Keratinocyte (primary cell): ENCODE data around the gene SLC22A14. TPM values are rescaled to one million over a fixed set of nuclear protein-coding genes. Genes with fewer than 3 reads are reported as not detected.

Experiments used
- DNase-seq: peaks from one replicate; pipeline ENCODE4 v3.0.0-alpha.2; 2011; ENCODE audit warnings: low read depth, missing footprints, low spot score
- FAIRE-seq: peaks from 2 replicates; lab custom pipeline; 2011; peaks lifted over from hg19 to GRCh38; lab: Jason Lieb, UNC
- H2AFZ ChIP-seq: 2 replicates; pipeline ENCODE4 v1.6.0; 2012; ENCODE audit warnings: low read length, control low read depth, inconsistent platforms; ENCODE audit not compliant: control insufficient read depth
- H3K27ac ChIP-seq: 2 replicates; pipeline ENCODE4 v1.5.1; 2011; ENCODE audit warnings: low read length; ENCODE audit not compliant: control insufficient read depth, insufficient read depth
- H3K27me3 ChIP-seq: 3 replicates; pipeline ENCODE4 v1.6.0; 2011; ENCODE audit warnings: low read length; ENCODE audit not compliant: control insufficient read depth, insufficient read depth; ENCODE audit errors: extremely low read depth
- H3K36me3 ChIP-seq, 2 experiments: 2 replicates in 1 of 2; 3 replicates in 1 of 2; pipeline ENCODE4 v1.5.1; 2011; ENCODE audit warnings: low read length in 2 of 2, mild to moderate bottlenecking in 1 of 2; ENCODE audit not compliant: control insufficient read depth in 2 of 2, insufficient read depth in 2 of 2; ENCODE audit errors: extremely low read depth in 1 of 2
- H3K4me1 ChIP-seq: 3 replicates; pipeline ENCODE4 v1.5.1; 2011; ENCODE audit warnings: low read length; ENCODE audit not compliant: control insufficient read depth, insufficient read depth; ENCODE audit errors: extremely low read depth
- H3K4me2 ChIP-seq: 3 replicates; pipeline ENCODE4 v1.6.0; 2011; ENCODE audit warnings: low read depth, low read length; ENCODE audit not compliant: control insufficient read depth, insufficient read depth; ENCODE audit errors: extremely low read depth
- H3K4me3 ChIP-seq, 3 experiments: fragments of 200-600 bp in 1 of 3; sonication (generic) in 1 of 3; 2 replicates in 2 of 3; 3 replicates in 1 of 3; pipeline ENCODE4 v1.5.1; 2011 to 2016; ENCODE audit warnings: low read length in 3 of 3, mild to moderate bottlenecking in 3 of 3, control low read depth in 2 of 3, inconsistent platforms in 1 of 3, low read depth in 1 of 3, mixed read lengths in 1 of 3, mixed run types in 1 of 3, moderate library complexity in 1 of 3; ENCODE audit not compliant: control insufficient read depth in 2 of 3, insufficient read depth in 2 of 3; ENCODE audit errors: extremely low read depth in 1 of 3
- H3K79me2 ChIP-seq: 2 replicates; pipeline ENCODE4 v1.6.0; 2012; ENCODE audit warnings: low read length; ENCODE audit not compliant: control insufficient read depth, insufficient read depth
- H3K9ac ChIP-seq: 3 replicates; pipeline ENCODE4 v1.6.0; 2011; ENCODE audit warnings: low read length; ENCODE audit not compliant: control insufficient read depth, insufficient read depth; ENCODE audit errors: extremely low read depth
- H3K9me1 ChIP-seq: 3 replicates; pipeline ENCODE4 v1.6.0; 2011; ENCODE audit warnings: low read length; ENCODE audit not compliant: control insufficient read depth, insufficient read depth; ENCODE audit errors: extremely low read depth
- H3K9me3 ChIP-seq: 2 replicates; pipeline ENCODE4 v1.5.1; 2012; ENCODE audit warnings: low read depth, low read length; ENCODE audit not compliant: control insufficient read depth
- H4K20me1 ChIP-seq: 3 replicates; pipeline ENCODE4 v1.6.0; 2011; ENCODE audit warnings: low read length; ENCODE audit not compliant: control insufficient read depth, insufficient read depth; ENCODE audit errors: extremely low read depth
- CTCF ChIP-seq, 3 experiments: IDR thresholded peaks in 1 of 3; conservative IDR thresholded peaks in 1 of 3; optimal IDR thresholded peaks in 1 of 3; 2 replicates in 2 of 3; 3 replicates in 1 of 3; pipeline versions ENCODE3 to v1.5.1; 2011; ENCODE audit warnings: low read length in 3 of 3, mild to moderate bottlenecking in 3 of 3, moderate library complexity in 2 of 3, control low read depth in 1 of 3, inconsistent platforms in 1 of 3; ENCODE audit not compliant: insufficient read depth in 2 of 3; ENCODE audit errors: extremely low read depth in 1 of 3
- EZH2 ChIP-seq: IDR thresholded peaks from one replicate; pipeline ENCODE4 v1.6.1; 2012; ENCODE audit warnings: inconsistent platforms, mild to moderate bottlenecking, low read length, moderate library complexity
- dilution Hi-C: fragments of 300-500 bp; cut with MboI; formaldehyde crosslinking; loops from one replicate; pipeline ENCODE4 v1.7.0; 2020; ENCODE audit warnings: low sequenced_read_pairs; ENCODE audit not compliant: extremely low pct_ligation_motif_present
- polyA plus RNA-seq, 5 experiments: library from polyadenylated mRNA; depleted of rRNA in 3 of 5; stranded (reverse) in 3 of 5; stranded (forward) in 1 of 5; unstranded in 1 of 5; fragments of >200 nt; gene quantifications; 1 replicate in 1 of 5; 2 replicates in 3 of 5; 3 replicates in 1 of 5; pipeline versions ENCODE4 v1.2.1 to v1.2.3, GENCODE V29; 2011 to 2012; ENCODE audit warnings: missing spikeins in 2 of 5, low read depth in 1 of 5, low replicate concordance in 1 of 5

Gene SLC22A14
- polyA plus RNA-seq, 1 donor (not counting 4 experiments of a cell fraction or from before 2014, with no cell fraction given) = 0.20 TPM

GRCh38 chr3:38260474-38260873, 21.6 kb upstream of the SLC22A14 start:
- Histone ChIP-seq H3K4me2 (no peak overlapping the region), H3K4me1 (no peaks in the 10 kb centered on the region), H3K9ac (no peak overlapping the region), H4K20me1 (peaks cover 3% of the 10 kb centered on the region), H3K27me3 (no peaks in the 10 kb centered on the region), H3K9me3 (no peaks in the 10 kb centered on the region), H3K79me2 (no peaks in the 10 kb centered on the region), H3K27ac (no peak overlapping the region), H3K4me3 (no peak overlapping the region), H2AFZ (no peak overlapping the region), H3K36me3 (peaks cover 8 to 12% of the 10 kb centered on the region in 2 experiments), H3K9me1 (no peaks in the 10 kb centered on the region)
- TF ChIP-seq EZH2 (no peak), CTCF (optimal IDR thresholded peaks at IDR 0.05 in 1 of 3, IDR thresholded peaks at IDR 0.05 in 1 of 3, conservative IDR thresholded peaks at IDR 0.05 in 1 of 3; ENCODE audit: extremely low read depth in 1 of 3, insufficient read depth in 2 of 3, low read length in 3 of 3) (no peak)
- DNase-seq (no peak), FAIRE-seq (no peak)
- dilution Hi-C loops = no loop called here

- Histone ChIP-seq H3K9me1 (no peaks in the 10 kb centered on the region), H3K9me3 (no peaks in the 10 kb centered on the region), H4K20me1 (no peaks in the 10 kb centered on the region), H3K79me2 (no peaks in the 10 kb centered on the region), H3K4me2 (no peak overlapping the region), H3K4me3 (no peak overlapping the region), H3K36me3 (peaks cover 0 to 10% of the 10 kb centered on the region in 2 experiments), H3K4me1 (no peaks in the 10 kb centered on the region), H3K27me3 (no peaks in the 10 kb centered on the region), H3K27ac (no peak overlapping the region), H2AFZ (no peak overlapping the region), H3K9ac (no peak overlapping the region)
- dilution Hi-C loops = no loop called here
- no peak for DNase-seq
- TF ChIP-seq EZH2 (no peak), CTCF (optimal IDR thresholded peaks at IDR 0.05 in 1 of 3, IDR thresholded peaks at IDR 0.05 in 1 of 3, conservative IDR thresholded peaks at IDR 0.05 in 1 of 3; ENCODE audit: extremely low read depth in 1 of 3, insufficient read depth in 2 of 3, low read length in 3 of 3) (no peak)
- no peak for FAIRE-seq
Measured at GRCh38 chr3:38264353-38264771, 17.7 kb upstream of the SLC22A14 start.
